ENCODE results near the gene EFEMP1. TPM values are rescaled to one million over a fixed set of nuclear protein-coding genes. Genes with fewer than 3 reads are reported as not detected.

EFEMP1 gene
- total RNA-seq, 1 experiment from 2014 or later, result 86.3 TPM

GRCh38 chr2:55869637-55870325 is 53.8 kb downstream of the EFEMP1 start:
- BruUV-seq (replicated peaks), result no TSS peak
- POLR2A ChIA-PET (ENCODE audit: unreplicated experiment), result no interaction called here
- no peaks in the 10 kb centered on the region for H3K36me3 ChIP-seq (ENCODE audit: low read depth)
- H4K20me1 ChIP-seq (ENCODE audit: insufficient read depth), result no peaks in the 10 kb centered on the region
- H3K4me1 ChIP-seq (replicated peaks; ENCODE audit: insufficient read depth), result no peaks in the 10 kb centered on the region
- TF ChIP-seq EZH2 (IDR thresholded peaks at IDR 0.05; ENCODE audit: low read depth), result no peak
- TF ChIP-seq CTCF (conservative IDR thresholded peaks at IDR 0.05), result no peak
- intact Hi-C loops (cut with micrococcal nuclease; ENCODE audit: unreplicated experiment), result no loop called here
- no peaks in the 10 kb centered on the region for H3F3A ChIP-seq (ENCODE audit: insufficient read depth, low read depth)
- H3K4me2 ChIP-seq, result no peak overlapping the region
- no peaks in the 10 kb centered on the region for H3K9me2 ChIP-seq (ENCODE audit: insufficient read depth)
- 0 out of 2 replicates have a peak, but pooled peaks cover 2% of the 10 kb centered on the region for H3K9me3 ChIP-seq (ENCODE audit: insufficient read depth, low read depth)
- DNase-seq, result no peak
- no peak overlapping the region for H3K4me3 ChIP-seq
- H3K27ac ChIP-seq, result no peak overlapping the region
- H3K27me3 ChIP-seq (ENCODE audit: insufficient read depth, low read depth), result no peaks in the 10 kb centered on the region
- CTCF ChIA-PET, result no interaction called here
- no peak overlapping the region for H2AFZ ChIP-seq
- no peaks in the 10 kb centered on the region for H3K79me2 ChIP-seq (ENCODE audit: low read depth)

- POLR2A ChIA-PET (ENCODE audit: unreplicated experiment), result no interaction called here
- BruUV-seq (replicated peaks), result no TSS peak
- Histone ChIP-seq H3K79me2 (ENCODE audit: low read depth) (no peaks in the 10 kb centered on the region), H3K27ac (no peak overlapping the region), H3K4me3 (no peak overlapping the region), H3K4me2 (no peak overlapping the region), H3K4me1 (replicated peaks; ENCODE audit: insufficient read depth) (peaks cover 23% of the 10 kb centered on the region), H4K20me1 (ENCODE audit: insufficient read depth) (no peaks in the 10 kb centered on the region), H3K9me3 (ENCODE audit: insufficient read depth, low read depth) (no peaks in the 10 kb centered on the region), H2AFZ (peak overlapping the region; percentile 47; the same call in 1 of the 2 replicates), H3F3A (ENCODE audit: insufficient read depth, low read depth) (peaks cover 19% of the 10 kb centered on the region), H3K36me3 (ENCODE audit: low read depth) (no peaks in the 10 kb centered on the region), H3K9me2 (ENCODE audit: insufficient read depth) (no peaks in the 10 kb centered on the region), H3K27me3 (ENCODE audit: insufficient read depth, low read depth) (no peaks in the 10 kb centered on the region)
- intact Hi-C loops (cut with micrococcal nuclease; ENCODE audit: unreplicated experiment), result no loop called here
- CTCF ChIA-PET, result no interaction called here
- DNase-seq, result no peak
- no peak for TF ChIP-seq CTCF (conservative IDR thresholded peaks at IDR 0.05)
Measured at GRCh38 chr2:55865096-55865835, 58.3 kb downstream of the EFEMP1 start.

DNA sequence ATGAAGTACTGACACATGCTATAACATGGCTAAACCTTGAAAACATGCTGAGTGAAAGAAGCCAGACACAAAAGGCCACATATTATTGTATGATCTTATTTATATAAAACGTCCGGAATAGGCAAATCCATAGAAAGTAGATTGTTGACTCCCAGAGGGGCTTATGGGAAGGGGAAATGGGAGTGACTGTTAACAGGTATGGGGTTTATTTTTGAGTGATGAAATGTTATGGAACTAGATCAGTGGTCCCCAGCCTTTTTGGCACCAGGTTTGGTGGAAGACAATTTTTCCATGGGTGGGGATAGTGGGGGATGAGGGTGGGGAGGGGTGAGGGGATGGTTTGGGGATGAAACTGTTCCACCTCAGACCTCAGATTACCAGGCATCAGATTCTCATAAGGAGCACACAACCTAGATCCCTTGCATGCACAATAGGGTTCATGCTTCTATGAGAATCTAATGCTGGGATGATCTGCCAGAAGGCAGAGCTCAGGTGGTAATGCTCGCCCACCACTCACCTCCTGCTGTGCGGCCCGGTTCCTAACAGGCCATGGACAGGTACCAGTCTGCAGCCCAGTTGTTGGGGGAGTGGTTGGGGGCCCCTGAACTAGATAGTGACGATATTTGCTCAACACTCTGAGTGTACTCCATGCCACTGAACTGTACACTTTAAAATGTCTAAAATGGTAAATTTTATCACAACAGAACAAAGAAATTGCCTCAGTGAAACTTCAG is 59.1 kb downstream of the EFEMP1 start:
- no peaks in the 10 kb centered on the region for H3K27me3 ChIP-seq (ENCODE audit: insufficient read depth, low read depth)
- no peak overlapping the region for H3K4me3 ChIP-seq
- no peaks in the 10 kb centered on the region for H3K79me2 ChIP-seq (ENCODE audit: low read depth)
- BruUV-seq (replicated peaks), result no TSS peak
- H3K4me1 ChIP-seq (replicated peaks; ENCODE audit: insufficient read depth), result peaks cover 23% of the 10 kb centered on the region
- POLR2A ChIA-PET (ENCODE audit: unreplicated experiment), result no interaction called here
- H3K9me3 ChIP-seq (ENCODE audit: insufficient read depth, low read depth), result no peaks in the 10 kb centered on the region
- CTCF ChIA-PET, result no interaction called here
- TF ChIP-seq CTCF (conservative IDR thresholded peaks at IDR 0.05) (no peak), EZH2 (IDR thresholded peaks at IDR 0.05; ENCODE audit: low read depth) (no peak)
- peaks cover 19% of the 10 kb centered on the region for H3F3A ChIP-seq (ENCODE audit: insufficient read depth, low read depth)
- intact Hi-C loops (cut with micrococcal nuclease; ENCODE audit: unreplicated experiment), result loop anchor here (5.0 kb wide), 1 partner anchor 58 kb away; the partner anchor contains the start of gene EFEMP1
- no peak for DNase-seq
- H2AFZ ChIP-seq, result no peak overlapping the region
- H3K9me2 ChIP-seq (ENCODE audit: insufficient read depth), result no peaks in the 10 kb centered on the region
- H3K36me3 ChIP-seq (ENCODE audit: low read depth), result no peaks in the 10 kb centered on the region
- no peak overlapping the region for H3K27ac ChIP-seq
- no peaks in the 10 kb centered on the region for H4K20me1 ChIP-seq (ENCODE audit: insufficient read depth)
- no peak overlapping the region for H3K4me2 ChIP-seq

All from PC-9 (cell line).